ENCODE results near the gene CLCN5.

DNA sequence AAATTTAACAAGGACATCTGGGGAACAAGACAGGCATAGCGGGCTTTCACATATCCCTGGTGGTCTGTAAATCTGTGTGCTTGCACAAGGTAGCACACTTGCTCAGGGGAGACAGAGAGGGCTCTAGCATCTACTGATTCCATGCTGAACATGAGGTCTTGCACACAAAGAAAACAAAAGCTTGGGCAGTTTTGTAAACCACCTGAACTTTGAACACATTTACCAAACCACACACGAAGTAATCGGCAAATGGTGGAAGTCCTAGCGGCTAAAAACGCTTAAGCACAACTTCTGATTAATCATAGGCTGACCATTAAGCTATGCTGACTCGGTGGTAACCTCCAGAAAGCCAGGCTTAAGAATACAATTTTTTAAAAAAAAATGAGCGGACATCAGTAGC is 225.6 kb downstream of the CLCN5 start:
- TF ChIP-seq EZH2phosphoT487 (IDR thresholded peaks at IDR 0.05; ENCODE audit: unreplicated experiment) (no peak), EZH2 (IDR thresholded peaks at IDR 0.05; ENCODE audit: low read depth, unreplicated experiment) (no peak), REST (IDR thresholded peaks at IDR 0.05; ENCODE audit: unreplicated experiment) (no peak), STAT1 (IDR thresholded peaks at IDR 0.05; ENCODE audit: unreplicated experiment) (no peak), POLR2AphosphoS5 (IDR thresholded peaks at IDR 0.05; ENCODE audit: low read depth) (no peak), ZNF114 (CRISPR knock-in tag; IDR thresholded peaks at IDR 0.05) (no peak), JUNB (IDR thresholded peaks at IDR 0.05; ENCODE audit: unreplicated experiment) (no peak), ZNF331 (CRISPR knock-in tag; IDR thresholded peaks at IDR 0.05; ENCODE audit: low read depth) (no peak), NANOG (IDR thresholded peaks at IDR 0.05; ENCODE audit: borderline replicate concordance) (no peak)
- TF ChIP-seq, protein P1, sequence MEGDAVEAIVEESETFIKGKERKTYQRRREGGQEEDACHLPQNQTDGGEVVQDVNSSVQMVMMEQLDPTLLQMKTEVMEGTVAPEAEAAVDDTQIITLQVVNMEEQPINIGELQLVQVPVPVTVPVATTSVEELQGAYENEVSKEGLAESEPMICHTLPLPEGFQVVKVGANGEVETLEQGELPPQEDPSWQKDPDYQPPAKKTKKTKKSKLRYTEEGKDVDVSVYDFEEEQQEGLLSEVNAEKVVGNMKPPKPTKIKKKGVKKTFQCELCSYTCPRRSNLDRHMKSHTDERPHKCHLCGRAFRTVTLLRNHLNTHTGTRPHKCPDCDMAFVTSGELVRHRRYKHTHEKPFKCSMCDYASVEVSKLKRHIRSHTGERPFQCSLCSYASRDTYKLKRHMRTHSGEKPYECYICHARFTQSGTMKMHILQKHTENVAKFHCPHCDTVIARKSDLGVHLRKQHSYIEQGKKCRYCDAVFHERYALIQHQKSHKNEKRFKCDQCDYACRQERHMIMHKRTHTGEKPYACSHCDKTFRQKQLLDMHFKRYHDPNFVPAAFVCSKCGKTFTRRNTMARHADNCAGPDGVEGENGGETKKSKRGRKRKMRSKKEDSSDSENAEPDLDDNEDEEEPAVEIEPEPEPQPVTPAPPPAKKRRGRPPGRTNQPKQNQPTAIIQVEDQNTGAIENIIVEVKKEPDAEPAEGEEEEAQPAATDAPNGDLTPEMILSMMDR (conservative IDR thresholded peaks at IDR 0.05; ENCODE audit: low read depth in 2 of 2) = no peak
